Endothelial cell (in vitro differentiated cells): Measurements from ENCODE around the gene VPS37C. TPM values are rescaled to one million over a fixed set of nuclear protein-coding genes. Genes with fewer than 3 reads are reported as not detected.

ENCODE experiments used
- DNase-seq: peaks from one replicate; pipeline ENCODE4 v3.0.0; 2021; ENCODE audit warnings: low spot score
- H3K27ac Mint-ChIP-seq: one replicate; pipeline ENCODE4 v1.8.0; 2021; ENCODE audit warnings: mixed read lengths, inconsistent platforms; ENCODE audit not compliant: unreplicated experiment
- H3K27me3 Mint-ChIP-seq: one replicate; pipeline ENCODE4 v1.8.0; 2021; ENCODE audit warnings: mild to moderate bottlenecking, moderate library complexity, mixed read lengths, inconsistent platforms; ENCODE audit not compliant: unreplicated experiment
- H3K36me3 Mint-ChIP-seq: one replicate; pipeline ENCODE4 v1.8.0; 2021; ENCODE audit warnings: mild to moderate bottlenecking, low read depth, mixed read lengths, inconsistent platforms; ENCODE audit not compliant: unreplicated experiment
- H3K4me1 Mint-ChIP-seq: one replicate; pipeline ENCODE4 v1.8.0; 2021; ENCODE audit warnings: mild to moderate bottlenecking, mixed read lengths, inconsistent platforms; ENCODE audit not compliant: unreplicated experiment
- H3K4me3 Mint-ChIP-seq: one replicate; pipeline ENCODE4 v1.8.0; 2021; ENCODE audit warnings: mild to moderate bottlenecking, mixed read lengths, inconsistent platforms; ENCODE audit not compliant: unreplicated experiment
- H3K9me3 Mint-ChIP-seq: one replicate; pipeline ENCODE4 v1.8.0; 2021; ENCODE audit warnings: mixed read lengths, inconsistent platforms; ENCODE audit not compliant: unreplicated experiment
- CTCF ChIP-seq: fragments of 200-600 bp; sonication (generic); IDR thresholded peaks from one replicate; pipeline ENCODE4 v1.5.0; 2021; ENCODE audit warnings: antibody characterized with exemption; ENCODE audit not compliant: unreplicated experiment
- total RNA-seq: library from RNA; stranded (reverse); fragmentation: NEBNext Ultra II Directional; extraction: Animal tissue kit (Norgen Biotek cat#: 25700); gene quantifications from one replicate; pipeline ENCODE4 v1.2.1, GENCODE V29; 2021; ENCODE audit not compliant: unreplicated experiment

The VPS37C gene
- total RNA-seq, 1 donor from 2014 or later, result 23.9 TPM

- no peak for DNase-seq
- Mint-ChIP-seq H3K4me3 (no peak overlapping the region), H3K27ac (no peak overlapping the region), H3K27me3 (peaks cover 2% of the 10 kb centered on the region), H3K4me1 (peaks cover 4% of the 10 kb centered on the region), H3K36me3 (no peaks in the 10 kb centered on the region), H3K9me3 (no peaks in the 10 kb centered on the region)
- TF ChIP-seq CTCF, result no peak
These were observed 44.1 kb downstream of the VPS37C start for GRCh38 chr11:61117168-61117520.

- no peak for TF ChIP-seq CTCF
- Mint-ChIP-seq H3K9me3 (no peaks in the 10 kb centered on the region), H3K4me3 (no peak overlapping the region), H3K27me3 (peaks cover 5% of the 10 kb centered on the region), H3K36me3 (no peaks in the 10 kb centered on the region), H3K4me1 (peaks cover 4% of the 10 kb centered on the region), H3K27ac (no peak overlapping the region)
- DNase-seq, result no peak
These were observed 44.6 kb downstream of the VPS37C start for GRCh38 chr11:61116426-61117167.

- H3K4me3 Mint-ChIP-seq, result no peak overlapping the region
- no peaks in the 10 kb centered on the region for H3K9me3 Mint-ChIP-seq
- no peaks in the 10 kb centered on the region for H3K36me3 Mint-ChIP-seq
- no peak overlapping the region for H3K27ac Mint-ChIP-seq
- no peak for DNase-seq
- TF ChIP-seq CTCF, result no peak
- peaks cover 4% of the 10 kb centered on the region for H3K4me1 Mint-ChIP-seq
- H3K27me3 Mint-ChIP-seq, result peaks cover 6% of the 10 kb centered on the region
These were observed 45.6 kb downstream of the VPS37C start for GRCh38 chr11:61115498-61116224.

- no peak for TF ChIP-seq CTCF
- H3K27ac Mint-ChIP-seq, result no peak overlapping the region
- H3K4me3 Mint-ChIP-seq, result no peak overlapping the region
- peaks cover 7% of the 10 kb centered on the region for H3K27me3 Mint-ChIP-seq
- no peaks in the 10 kb centered on the region for H3K9me3 Mint-ChIP-seq
- DNase-seq, result no peak
- H3K36me3 Mint-ChIP-seq, result no peaks in the 10 kb centered on the region
- peaks cover 3% of the 10 kb centered on the region for H3K4me1 Mint-ChIP-seq
These were observed 46.3 kb downstream of the VPS37C start for GRCh38 chr11:61114913-61115312.

GRCh38 chr11:61113201-61113600, 48.0 kb downstream of the VPS37C start:
- Mint-ChIP-seq H3K4me1 (no peaks in the 10 kb centered on the region), H3K27ac (no peak overlapping the region), H3K36me3 (no peaks in the 10 kb centered on the region), H3K9me3 (no peaks in the 10 kb centered on the region), H3K4me3 (no peak overlapping the region), H3K27me3 (peaks cover 7% of the 10 kb centered on the region)
- no peak for TF ChIP-seq CTCF
- DNase-seq, result no peak
